Stimulated activated CD8-positive, alpha-beta memory T cell treated with anti-CD3 and anti-CD28 coated beads, Interleukin-4, amount 100 ng/mL, for 1 hour (primary cell): ENCODE results near the gene MACIR.

Experiments used
- DNase-seq, 2 donors: peaks; one replicate each; pipeline ENCODE4 v3.0.0-alpha.2; 2020; ENCODE audit warnings: low read depth in 2 of 2, low spot score in 1 of 2

MACIR gene

DNA sequence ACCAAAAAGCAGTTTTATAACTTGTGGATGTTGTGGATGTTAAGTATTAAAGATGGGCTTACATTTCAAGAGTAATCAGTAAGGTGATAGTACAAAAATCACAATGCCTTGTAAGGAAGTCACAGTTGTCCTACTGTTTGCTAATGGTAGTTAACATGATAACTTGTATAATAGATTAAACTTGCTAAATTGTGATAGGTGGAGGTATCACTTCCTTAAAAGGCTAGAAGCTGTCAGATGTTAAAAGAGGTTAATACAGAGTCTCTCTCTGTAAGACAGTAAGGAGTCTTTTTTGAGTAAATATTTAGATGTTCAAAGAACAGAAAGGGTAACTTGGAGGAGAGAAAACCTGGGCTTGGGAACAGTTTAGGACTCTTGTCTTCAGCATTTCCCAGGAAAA lies 14.2 kb upstream of the MACIR start:
- no peak for DNase-seq

DNA sequence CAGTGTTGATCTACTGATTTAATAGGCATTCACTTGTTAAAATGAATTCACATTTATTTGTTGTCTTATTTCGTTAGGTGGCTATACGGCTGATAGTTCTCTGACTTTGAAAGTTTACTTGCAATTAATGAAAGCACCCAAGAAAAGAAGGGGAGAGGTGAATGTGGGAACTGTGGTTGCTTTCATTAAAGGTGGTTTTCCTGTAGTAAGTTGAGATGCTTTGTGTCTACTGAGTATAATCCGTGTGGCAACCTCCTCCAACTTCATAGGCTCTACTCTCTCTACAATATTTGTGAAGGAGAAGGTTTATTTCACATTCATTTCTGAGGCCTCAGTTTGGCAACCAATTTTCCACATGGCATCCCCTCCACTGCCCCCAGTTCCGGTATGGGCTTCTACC lies 12.8 kb upstream of the MACIR start:
- no peak for DNase-seq

DNA sequence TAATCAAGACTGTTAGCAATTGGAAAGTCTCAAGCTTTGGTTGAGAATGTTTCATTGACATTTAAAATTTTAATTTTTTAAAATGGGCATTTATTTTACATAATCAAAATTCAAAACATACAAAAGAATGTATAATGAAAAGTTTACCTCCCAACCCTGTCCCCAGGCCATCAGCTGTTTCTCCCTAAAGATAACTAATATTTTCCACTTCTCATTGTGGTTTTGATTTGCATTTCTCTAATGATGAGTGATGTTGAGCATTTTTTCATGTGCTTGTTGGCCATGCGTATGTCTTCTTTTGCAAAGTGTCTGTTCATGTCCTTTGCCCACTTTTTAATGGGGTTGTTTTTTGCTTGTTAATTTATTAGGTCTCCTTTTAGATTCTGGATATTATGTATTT lies 11.4 kb upstream of the MACIR start:
- DNase-seq, result no peak

DNA sequence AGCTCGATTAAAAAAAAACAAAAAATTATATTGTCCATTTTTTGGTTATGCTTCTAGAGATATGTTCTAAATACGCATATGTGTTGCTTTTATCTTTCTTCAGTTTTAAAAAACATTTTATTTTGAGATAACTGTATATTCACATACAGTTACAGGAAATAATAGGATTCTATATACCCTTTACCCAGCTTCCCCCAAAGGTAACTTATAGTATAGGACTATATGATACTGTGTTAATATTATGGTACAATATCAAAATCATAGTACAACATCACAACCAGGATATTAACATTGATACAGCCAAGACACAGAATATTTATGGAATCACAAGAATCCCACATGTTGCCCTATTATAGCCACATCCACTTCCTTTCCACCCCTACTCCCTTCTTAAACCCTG lies 9.5 kb upstream of the MACIR start:
- no peak for DNase-seq

DNA sequence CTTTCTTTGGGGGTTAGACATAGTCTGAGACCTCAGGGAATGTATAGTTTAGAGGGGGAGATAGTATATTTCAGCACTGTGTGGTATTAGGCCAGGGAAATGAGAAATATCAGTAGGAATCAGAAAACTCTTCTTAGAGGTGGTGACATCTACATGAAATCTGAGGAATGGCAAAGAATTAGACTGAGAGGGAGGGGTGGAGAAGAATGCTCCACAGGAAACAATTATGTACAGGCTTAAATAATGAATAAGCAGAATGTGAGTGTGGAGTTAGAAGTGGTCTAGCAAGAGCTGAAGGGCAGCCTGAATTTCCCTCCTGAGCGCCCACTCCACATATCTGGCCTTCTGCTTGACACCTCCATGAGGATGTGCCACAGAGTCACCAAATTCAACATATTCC lies 3.6 kb upstream of the MACIR start:
- DNase-seq, result no peak

DNA sequence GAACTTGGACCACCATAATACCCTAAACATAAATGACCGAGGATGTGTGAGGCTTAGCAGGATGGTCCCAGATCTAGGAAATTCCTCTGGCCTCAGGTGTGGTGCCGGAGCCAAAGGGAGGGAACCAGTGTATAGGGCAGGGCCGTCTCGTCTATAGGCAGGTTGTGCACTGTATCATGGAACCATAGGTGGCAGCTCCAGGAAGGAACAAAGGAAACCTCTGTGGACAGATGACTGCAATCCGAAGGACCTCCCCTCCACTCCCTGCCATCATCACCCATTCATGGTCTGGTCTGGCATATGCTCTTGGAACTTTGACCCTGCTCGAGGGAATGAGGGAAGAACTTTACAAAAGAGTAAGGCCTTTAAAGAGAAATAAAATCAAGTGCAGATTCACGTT lies 2.9 kb upstream of the MACIR start:
- DNase-seq, result no peak

DNA sequence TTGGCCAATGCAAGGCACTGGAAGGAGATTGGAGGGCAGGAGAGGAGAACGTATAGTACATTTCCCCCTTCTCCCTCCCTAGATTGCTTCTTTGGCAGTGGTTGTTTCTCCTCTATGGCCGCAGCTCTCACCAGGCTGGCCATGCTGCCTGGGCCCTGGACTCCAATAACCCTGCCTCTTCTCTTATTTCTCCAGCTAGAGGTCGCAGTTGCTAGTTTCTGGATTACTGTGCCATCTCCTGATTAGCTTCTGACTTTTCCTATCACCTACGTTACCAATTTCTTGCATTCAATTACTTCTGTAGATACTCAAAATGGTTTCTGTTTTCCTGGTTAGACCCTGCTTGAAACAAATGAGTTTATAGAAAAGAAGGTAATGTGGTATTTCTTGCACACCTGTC lies 2.4 kb upstream of the MACIR start:
- no peak for DNase-seq

DNA sequence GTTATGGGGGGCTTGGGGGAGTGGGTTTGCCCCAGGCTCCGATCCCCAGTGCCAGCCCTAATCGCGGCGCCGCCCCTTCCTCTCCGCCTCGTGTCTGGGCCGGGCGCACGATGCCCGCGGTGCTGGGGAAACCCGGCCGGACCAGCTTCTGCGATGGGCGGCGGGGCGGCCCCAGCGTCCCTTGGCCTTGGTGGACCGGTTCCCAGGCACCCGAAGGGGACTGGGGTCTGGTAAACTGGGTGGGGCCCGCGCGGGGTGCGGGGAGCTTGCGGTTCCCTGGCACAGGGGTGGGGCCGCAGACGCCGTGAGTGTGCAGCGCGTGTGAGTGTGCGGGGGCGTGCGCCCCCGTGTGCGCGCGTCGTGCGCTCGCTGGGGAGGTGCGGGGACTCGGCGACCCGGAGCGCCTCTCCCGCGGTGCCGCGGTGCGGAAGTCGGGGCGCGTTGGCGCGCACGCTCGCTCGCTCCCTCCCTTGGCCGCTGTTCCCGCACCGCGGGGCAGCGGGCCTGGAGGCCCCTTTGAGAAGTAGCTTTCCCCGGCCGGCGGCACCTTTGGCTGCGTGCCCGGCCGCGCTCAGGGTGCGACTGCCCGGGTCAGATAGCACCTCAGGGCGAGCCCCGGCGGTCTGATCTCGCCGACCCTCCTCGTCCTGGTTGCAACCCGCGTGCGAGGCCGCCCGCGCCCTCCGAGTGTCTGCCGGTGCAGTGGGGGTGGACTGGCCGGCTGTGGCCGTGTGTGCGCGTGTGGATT lies 568 bp downstream of the MACIR start:
- DNase-seq, result peak; percentile 14 to 19

DNA sequence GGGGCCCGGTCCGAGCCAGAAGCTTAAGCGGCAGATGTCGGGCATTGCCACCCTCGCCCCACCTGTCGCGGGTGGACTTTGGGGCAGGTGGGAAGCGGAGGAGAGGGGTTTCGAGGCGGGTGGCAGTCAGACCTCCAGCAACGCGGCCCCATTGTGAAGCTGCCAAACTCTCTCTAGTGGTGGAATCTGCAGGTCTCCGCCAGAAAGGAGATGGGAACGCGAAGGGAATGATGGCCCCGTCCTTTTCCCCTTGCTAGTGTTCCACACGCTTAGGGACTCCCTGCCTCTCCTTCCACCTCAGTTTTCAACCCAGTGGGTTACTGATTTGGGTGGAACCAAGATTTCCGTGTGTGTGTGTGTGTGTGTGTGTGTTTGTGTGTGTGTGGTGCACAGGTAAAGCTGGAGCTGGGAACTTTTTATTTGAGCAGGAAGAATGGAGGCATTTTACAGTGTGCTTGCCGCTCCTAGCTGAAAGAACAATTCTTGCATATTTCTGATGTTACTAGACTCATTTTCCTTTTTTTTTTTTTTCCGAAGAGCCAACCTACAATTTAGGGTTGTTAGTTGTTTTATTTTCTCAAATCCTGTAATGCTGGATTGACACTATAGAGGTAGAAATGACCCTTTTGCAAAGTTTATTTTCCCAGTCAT lies 1.3 kb downstream of the MACIR start:
- no peak for DNase-seq

DNA sequence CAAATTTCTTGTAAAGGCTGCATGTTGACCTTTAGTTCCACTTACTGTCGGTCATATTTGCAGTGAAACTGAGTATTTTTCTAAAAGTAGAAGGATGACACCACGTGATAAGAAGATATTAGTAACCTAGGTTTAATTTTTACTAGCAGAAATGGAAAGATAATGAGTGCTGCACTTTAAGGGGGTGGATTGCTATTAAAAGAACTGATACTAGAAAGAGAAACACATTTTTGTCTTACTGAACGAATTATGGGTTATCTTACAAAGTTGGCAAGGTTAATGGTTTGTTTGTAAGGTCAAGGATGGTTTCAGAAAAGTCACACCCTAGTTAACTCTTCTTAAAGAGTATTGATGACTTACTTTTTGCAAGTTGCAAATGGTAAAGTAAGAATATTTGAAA lies 2.4 kb downstream of the MACIR start:
- no peak for DNase-seq

DNA sequence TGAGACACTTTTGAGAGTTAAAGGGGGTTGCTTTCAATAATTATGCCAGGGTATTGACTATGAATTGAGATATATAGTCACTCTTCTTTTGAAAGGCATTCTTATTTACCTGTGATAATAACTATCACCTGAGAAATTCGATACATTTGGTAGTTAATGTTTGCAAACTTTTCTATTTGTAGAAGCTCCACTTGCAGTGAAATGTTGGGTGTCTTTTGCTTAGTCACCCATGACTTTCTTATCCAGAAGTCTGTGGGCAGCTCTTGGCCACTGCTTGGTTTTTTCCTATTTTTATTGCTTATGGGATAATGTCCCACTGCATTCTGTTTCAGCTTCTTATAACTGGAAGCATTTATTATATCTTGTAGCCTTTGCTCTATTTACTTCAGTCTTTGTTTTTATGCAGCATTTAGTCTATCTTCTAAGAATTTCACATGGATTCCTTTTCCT lies 3.9 kb downstream of the MACIR start:
- no peak for DNase-seq

DNA sequence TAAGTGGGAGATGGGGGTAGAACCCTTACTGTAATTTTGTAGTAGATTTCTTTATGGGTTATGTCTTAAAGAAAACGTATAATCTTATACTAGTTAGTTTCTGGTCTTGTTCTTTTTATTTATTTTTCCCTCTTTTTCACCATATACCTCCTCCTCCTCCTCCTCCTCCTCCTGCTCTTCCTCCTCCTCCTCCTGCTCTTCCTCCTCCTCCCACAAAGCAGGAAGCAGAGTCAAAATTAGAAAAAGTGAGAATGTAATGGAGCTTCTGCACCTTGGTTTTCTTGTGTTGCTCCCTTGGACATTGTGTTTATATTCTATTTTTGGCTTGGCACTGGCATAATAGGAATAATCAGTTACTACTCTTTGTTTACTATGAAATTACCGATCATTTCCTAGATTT lies 4.5 kb downstream of the MACIR start:
- DNase-seq, result no peak

DNA sequence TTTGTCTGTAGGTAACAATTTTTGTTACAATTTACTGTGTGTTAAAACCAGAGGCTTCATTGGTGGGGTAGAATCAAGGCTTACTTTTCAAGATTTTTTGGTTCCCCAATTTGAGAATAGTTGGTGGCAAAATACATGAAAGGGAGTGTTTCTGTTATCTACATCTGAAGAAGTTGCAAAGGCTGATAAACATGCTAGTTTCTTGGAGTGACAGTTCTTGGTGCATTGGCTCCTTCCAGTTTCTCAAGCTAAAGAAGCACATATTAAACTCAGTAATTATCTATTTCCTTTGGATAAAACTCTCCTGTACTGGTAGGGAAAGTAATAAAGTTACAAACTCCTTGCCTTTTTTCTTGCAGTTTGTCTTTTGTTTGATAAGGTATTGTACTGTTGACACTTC lies 5.9 kb downstream of the MACIR start:
- no peak for DNase-seq

DNA sequence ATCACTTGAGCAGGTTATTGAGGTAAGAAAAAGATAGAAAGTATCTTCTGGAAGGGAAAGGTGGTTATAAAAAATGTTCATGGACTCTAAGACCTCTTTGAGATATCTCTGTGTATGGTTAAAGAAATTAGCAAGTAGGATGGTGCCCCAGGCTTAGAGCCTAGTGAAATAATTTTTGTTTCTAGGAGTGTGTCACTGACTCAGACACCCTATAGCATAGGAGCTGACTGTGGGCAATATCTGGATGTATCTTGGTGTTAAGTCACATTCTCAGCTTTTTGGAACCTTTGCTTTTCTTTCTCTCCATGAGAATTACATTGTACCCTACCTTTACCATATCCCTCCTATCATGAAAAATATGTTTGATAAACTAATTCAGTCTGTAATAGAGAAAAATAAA lies 12.0 kb downstream of the MACIR start:
- DNase-seq, result no peak

DNA sequence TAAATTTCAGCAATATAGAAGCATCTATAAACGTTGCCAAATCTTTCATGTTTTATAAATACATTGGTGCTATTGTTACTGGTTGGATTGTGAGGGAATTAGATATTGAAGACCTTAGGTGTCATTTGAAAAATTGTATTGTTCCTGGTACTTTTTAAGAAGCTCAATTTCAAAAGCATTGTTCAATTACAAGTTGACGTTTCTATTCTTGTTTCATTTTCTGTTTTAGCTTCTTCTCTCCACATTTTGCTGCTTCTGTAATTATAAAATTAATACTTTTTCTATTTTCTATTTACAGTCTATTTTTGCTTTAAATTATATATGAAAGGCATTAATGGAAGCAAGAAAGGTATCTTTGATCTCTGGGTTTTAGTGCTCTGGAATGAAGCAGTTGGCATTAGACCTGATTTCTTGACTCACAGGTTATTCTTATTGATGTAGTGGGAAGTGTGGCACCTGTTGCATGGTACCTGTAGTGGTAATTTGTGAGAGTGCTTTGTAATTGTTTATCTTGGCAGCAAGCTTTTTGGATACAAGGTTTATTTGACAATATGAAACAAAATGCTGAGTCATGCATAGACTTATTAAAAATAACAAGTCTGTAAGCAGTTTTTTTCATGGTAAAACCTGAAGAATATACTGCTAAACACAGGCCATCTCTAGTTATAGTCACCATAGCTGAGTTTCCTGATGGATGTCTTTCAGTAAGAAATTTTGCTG lies 13.2 kb downstream of the MACIR start:
- no peak for DNase-seq

DNA sequence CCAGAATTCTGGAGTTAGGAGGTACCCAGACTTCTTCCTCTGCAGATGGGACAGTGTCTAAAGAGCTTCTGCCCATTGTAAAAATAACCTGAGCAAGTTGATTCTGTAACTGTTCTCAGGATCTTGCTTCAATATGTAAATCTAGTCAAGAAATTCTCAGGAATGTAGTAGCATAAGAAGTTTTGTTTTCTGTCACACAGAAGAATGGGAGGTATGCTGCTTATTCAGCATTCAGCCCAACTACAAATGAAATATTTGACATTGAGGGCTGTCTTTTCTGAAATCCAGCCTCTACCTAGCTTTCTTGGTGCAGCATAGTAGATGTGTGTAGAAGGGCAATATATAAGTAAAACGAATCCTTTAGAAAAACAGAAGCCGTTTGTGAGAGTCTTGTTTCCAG lies 13.8 kb downstream of the MACIR start:
- DNase-seq, result no peak

DNA sequence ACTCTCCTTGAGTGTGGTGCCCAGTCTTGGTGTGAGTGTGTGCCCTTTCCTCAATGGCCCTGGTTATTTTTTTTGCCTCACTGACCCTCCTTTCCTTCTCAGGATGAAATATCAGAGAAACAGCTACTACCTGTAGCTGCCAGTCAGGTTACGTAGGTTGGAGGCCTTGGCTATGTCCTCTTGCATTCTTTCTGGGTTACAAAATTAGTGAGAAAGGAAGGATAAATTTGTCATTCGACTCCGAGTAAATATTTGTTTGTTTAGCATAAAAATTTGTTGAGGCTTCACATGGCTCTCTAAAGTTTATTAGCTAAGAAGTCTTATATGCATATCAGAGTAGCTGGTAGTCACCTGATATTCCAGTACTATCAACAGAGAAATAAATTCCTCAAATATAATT lies 15.4 kb downstream of the MACIR start:
- no peak for DNase-seq

DNA sequence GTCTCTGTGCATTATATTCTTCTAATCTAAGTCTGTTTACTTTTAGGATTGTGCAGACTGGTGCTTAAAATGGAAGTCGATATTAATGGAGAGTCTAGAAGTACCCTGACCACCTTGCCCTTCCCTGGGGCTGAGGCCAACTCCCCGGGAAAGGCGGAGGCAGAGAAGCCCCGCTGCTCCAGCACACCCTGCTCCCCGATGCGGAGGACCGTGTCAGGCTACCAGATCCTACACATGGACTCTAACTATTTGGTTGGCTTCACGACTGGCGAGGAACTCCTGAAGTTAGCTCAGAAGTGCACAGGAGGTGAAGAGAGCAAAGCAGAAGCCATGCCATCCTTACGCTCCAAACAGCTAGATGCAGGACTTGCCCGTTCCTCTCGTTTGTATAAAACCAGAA lies 17.3 kb downstream of the MACIR start:
- no peak for DNase-seq

DNA sequence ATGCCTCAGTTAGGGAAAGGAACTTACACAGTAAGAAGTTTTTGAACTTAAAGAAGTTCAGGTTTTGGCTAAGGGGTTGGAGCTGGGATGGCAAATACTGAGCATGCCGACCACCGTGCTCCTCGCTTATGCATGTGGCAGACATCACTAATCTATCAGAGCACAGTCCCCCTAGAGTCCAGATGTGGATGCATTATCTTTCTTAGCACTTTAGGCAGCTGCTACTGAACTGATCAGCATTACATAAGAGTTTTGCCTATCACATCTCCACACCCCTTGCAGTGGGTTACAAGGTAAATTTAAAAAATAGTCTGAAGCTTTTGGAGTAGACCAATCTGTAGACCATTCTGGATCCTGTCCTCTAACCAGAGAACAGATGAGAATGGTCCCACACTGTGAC lies 22.4 kb downstream of the MACIR start:
- DNase-seq, result no peak

DNA sequence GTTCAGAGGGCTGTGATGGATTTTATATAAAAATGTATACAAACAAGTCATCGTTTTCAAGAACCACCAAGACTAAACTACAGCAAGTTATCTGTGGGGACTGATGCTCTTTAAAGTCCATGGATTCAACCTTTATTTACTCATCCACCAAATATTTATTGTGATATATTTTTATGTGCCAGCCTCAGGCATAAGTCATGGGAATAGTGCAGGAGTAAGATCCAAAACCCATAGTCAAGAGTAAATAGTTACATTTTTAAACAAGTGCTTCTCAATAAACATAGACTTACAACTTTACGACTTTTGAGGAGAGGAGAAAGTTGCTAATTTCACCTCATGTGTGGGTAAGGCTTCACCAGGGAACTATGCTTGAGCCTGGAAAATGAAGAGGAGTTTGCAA lies 24.6 kb downstream of the MACIR start:
- no peak for DNase-seq

DNA sequence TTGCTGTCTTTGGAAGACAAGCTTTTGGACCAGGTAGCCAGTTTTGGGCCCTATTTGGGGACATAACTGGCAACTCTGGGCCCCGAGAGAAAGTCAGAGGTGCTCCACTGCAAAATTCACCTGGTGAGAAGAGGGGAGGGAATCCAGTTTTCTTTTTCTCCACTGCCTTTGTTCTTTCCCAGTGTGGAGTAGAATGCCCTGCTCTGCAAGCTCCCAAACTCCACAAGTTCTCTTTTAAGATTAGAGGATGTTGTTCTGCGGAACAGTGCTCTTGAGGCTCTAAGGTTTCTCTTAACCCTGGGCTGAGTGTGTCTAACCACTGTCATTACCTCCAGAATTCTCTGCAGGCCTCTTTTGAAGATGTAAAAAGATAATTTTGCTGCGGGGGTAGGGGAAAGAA lies 25.3 kb downstream of the MACIR start:
- DNase-seq, result no peak

DNA sequence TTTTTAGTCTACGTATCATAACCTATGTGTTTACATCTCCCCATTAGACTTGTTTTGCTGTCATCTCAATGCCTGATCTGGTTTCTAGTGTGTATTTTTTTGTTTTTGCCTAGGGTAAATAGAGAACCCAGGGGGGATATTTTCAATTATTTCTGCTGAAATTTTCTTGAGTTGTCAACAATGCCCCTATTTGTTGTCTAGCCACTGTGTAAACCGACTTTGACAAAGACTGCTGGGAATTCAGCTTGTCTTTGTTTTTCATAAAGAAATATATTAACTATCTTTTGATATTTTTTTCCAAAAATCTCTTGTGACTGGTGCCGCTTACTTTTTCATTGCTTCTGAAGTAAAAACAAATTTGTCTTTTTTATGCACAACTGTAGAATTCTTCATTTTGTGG lies 28.1 kb downstream of the MACIR start:
- DNase-seq, result no peak
